ENCODE results near the gene ZMYND19.
"Not testable (repeated sequence)": the region's sequence is repeated elsewhere in the genome, so short reads cannot be mapped to it uniquely, and the experiment has no call there.

The ZMYND19 gene

GRCh38 chr9:137586854-137587253 is 3.5 kb downstream of the ZMYND19 start:
- no peak for DNase-seq

DNA sequence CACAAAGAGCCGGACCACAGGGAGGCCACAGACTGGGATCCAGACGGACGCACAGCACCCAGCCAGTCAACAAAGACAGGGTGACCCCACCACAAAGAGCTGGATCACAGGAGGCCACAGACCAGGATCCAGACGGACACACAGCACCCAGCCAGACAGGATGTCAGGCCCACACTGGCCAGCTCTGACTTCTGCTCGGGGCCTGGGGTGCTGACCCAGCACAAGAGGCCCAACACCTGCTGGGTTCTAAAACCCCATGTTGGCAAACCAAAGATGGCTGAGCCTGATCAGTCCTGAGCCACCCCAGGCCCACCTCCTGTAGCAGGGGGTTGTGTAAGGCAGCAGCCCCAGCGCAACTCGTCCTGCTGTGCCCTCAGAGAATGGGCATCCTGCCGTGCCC is 6.4 kb downstream of the ZMYND19 start:
- DNase-seq, result no peak

- DNase-seq, result no peak
Observed at GRCh38 chr9:137583347-137583746, 7.0 kb downstream of the ZMYND19 start.

- DNase-seq, result no peak
Observed at GRCh38 chr9:137582286-137582860, 7.9 kb downstream of the ZMYND19 start.

GRCh38 chr9:137581361-137582285 is 8.7 kb downstream of the ZMYND19 start:
- DNase-seq, result no peak

DNA sequence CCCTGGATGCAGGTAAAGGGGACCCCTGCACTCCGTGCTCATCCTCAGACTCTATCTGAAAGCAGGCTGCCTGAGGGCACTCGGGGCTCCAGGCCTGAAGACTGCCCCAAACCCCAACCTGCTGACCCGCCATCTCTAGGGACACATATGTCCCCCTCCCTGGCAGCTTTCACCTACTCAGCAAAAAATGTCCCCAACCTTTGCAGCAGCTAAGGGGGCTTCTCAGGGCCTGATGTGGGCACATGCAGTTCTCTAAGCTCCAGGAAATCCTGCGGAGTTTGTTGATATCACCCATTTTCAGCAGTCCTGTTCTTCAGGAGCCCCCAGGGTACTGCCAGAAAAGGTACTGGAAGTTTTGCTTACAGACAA is 9.4 kb downstream of the ZMYND19 start:
- no peak for DNase-seq

DNA sequence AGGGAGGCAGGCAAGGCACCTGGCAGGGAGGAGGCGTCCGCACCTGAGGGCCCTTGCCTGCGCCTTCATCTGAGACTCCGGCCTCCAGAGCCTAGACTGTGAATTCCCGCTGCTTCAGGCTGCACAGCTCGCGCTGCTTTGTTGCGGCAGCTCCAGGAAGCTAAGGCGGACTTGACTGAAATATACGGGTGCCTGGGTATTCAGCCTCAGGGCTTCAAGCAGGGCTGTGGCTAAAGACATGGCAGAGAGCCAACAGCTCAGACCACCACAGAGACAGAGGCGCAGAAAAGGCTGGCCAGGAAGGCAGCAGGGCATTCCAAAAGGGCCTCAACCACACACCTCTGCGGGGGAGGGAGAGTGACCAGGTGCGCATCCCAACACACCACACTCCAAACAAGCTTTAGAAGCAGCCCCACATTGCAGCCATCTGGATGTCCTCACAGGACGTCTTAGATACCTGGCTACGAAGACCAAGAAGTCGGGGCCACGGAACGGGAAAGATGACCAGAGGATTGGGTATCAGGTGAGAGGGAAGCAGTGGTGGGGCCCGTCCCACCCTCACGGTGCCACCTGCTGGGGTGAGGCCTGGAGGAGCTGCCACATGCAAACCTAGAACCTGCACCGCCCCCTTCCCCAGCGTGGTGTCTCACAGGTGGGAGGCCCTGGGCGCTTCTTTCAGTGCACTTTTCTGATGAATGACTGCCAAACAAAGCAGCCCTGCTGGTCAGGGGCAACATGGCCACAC is 9.9 kb downstream of the ZMYND19 start:
- peak; percentile 17 for DNase-seq

DNA sequence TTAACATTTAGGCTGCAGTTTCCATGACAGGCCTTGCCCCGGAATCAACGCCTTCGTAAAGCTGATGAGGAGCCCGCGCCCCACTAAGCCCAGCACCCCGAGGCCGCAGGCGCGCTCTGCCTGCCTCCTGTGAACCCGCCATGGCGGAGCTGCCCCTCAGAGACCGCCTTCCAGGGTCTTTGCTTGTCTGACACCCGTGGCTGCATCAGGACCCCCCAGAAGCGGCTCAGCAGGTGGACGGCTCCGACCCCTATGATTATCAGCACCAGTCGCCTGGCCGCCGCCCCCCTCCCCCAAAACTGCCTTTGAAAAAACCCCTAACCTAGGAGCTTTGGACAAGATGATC is 11.1 kb downstream of the ZMYND19 start:
- DNase-seq, result no peak

GRCh38 chr9:137578518-137579258 is 11.6 kb downstream of the ZMYND19 start, which contains the start of gene DPH7:
Gene DPH7, minus strand, starts transcription at chr9:137578925. Its CDS starts 148 bp downstream, at chr9:137578777.
- peak; percentile 89 for DNase-seq

DNA sequence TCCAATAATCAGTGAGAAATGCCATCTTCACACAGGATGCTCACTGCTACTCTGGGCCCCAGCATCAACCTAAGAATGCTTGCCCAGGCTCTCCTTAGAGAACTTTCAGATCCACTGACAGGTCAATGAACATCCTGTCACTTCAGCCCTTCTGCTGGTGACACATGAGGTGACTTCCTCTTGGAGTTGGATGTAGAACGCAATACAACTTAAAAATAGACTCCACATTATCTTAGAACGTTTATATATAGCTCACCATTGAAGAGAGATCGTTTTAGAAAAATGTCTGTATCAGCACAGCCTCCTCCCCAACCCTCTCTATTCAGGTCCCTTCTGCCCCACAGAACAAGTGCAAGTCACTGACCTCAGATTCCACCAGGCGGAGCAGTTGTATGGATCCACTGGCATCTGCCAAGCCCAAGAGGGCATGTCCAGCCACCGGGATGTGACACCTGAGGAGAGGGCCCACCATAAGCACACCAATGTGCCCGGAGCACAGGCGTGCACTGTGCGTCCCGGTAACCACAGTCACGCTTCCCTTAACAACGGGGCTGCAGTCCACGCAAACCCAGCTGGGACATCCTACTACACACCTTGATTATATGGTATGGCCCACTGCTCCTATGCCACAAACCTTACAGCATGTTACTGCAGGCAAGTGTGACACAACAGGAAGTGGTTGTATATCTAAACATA is 14.4 kb downstream of the ZMYND19 start:
- DNase-seq, result no peak

GRCh38 chr9:137575364-137575715 is 15.0 kb downstream of the ZMYND19 start:
- DNase-seq, result no peak

DNA sequence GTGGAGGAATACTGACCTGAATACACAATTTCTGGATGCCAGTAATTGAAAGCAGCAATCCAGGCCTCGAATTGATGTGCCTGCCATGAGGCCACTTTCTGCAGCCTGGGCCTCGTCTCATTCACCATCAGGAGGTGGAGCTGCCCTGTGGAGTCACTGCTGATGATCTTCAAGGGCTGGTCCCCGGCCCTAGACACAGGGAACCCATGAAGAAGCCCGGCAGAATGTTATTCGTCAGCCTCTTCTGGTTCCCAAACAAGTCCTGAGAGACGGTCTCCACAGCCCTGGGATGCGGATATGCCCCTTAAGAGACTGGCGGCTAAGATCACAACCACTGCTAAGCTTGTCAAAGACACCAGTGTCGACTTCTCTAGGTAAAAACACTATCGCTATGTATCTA is 16.1 kb downstream of the ZMYND19 start:
- DNase-seq, result no peak

GRCh38 chr9:137570566-137570965 is 19.7 kb downstream of the ZMYND19 start:
- DNase-seq, result no peak

GRCh38 chr9:137569609-137570203 is 20.6 kb downstream of the ZMYND19 start:
- DNase-seq, result no peak

DNA sequence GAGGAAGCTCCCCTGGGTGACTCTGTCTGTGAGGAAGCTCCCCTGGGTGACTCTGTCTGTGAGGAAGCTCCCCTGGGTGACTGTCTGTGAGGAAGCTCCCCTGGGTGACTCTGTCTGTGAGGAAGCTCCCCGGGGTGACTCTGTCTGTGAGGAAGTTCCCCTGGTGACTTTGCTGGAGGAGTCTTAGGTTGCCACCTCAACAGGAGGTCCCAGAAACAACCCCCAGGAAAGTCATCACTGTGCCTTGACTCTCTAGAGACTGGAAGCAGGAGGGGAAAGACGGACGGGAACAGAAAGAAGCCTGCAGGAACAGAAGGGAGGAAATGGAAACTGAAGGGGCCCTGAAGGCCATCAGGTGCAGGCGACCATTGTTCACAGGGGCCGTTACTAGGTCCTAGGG is 21.9 kb downstream of the ZMYND19 start:
- DNase-seq, result not testable (repeated sequence)

- no peak for DNase-seq
Observed at GRCh38 chr9:137564817-137565411, 25.4 kb downstream of the ZMYND19 start.

DNA sequence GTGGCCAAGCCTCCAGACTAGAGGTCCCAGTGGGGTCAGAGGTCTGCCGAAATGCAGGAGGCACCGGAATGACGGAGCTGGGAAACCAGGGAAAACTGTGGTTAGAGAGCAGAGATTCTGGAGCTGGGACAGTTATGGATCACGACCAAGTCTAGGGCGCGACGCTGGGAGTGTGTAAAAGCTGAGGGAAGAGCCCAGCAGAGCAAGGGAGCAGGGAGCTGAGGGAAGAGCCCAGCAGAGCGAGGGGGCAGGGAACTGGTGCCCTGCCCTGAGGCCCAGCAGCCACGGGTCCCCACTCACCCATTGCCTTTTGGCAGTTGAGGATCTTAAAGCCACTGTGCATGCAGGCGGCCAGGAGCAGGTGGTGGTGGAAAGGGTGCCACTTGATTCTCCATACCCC is 26.2 kb downstream of the ZMYND19 start:
- DNase-seq, result no peak

- DNase-seq, result no peak
Observed at GRCh38 chr9:137558127-137558526, 32.2 kb downstream of the ZMYND19 start.

DNA sequence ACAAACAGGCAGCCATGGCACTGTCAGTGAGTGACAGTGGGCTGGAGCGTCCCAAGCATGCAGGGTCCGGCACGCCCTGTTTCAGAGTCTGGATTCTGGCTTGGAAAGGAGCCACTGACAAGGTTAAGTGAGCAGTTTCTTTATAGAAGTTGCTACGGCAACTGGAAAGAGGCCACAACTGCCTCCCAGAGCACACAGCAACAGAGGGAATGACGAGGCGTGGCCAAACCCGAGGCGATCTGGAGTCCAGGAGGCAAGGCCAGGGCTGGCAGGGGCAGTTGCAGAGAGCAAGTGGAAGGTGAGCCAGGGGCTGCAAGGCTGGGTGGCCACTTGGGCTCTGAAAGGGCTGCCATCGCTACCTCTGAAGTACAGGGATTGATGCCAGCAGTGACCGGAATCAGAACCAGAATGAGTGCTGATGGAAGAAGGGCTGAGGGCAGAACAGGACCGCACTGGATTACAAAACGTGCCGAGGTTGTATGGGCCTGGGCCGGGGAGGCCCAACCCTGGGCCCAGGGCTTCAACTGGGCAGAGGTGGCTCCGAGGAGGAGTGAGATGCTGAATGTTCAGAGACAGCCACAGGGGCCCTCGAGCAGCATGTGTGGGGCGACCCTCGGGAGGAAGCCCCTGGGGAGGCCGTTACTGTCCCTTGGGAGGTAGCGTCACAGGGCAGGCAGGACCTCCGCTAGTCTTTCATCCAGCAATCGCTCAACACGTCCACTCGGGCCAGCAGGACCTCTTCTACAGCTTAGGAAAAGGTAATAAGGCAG is 34.1 kb downstream of the ZMYND19 start:
- no peak for DNase-seq

GRCh38 chr9:137555179-137555578 is 35.1 kb downstream of the ZMYND19 start:
- no peak for DNase-seq

DNA sequence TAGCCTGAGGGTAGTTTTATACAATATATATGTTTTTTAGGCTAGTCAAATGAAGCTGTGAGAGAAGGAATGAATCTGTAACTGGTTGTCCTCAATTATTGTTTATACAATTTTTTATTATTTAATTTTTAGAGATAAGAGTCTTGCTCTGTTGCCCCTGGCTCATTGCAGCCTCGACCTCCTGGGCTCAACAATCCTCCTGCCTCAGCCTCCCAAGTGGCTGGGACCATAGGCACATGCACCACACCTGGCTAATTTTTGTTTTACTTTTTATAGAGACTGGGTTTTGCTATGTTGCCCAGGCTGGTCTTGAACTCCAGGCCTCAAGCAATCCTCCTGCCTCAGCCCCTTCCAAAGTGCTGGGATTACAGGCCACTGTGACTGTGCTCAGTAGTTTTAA is 36.0 kb downstream of the ZMYND19 start:
- no peak for DNase-seq
